ENCODE data around the gene CEP72.

Gene CEP72

GRCh38 chr5:608429-609370, 3.4 kb upstream of the CEP72 start:
- DNase-seq, result no peak
- in situ Hi-C loops (cut with HindIII; ENCODE audit: low pct_ligation_motif_present, low pct_unique_long_range_greater_than_20kb, low sequenced_read_pairs), result no loop called here

DNA sequence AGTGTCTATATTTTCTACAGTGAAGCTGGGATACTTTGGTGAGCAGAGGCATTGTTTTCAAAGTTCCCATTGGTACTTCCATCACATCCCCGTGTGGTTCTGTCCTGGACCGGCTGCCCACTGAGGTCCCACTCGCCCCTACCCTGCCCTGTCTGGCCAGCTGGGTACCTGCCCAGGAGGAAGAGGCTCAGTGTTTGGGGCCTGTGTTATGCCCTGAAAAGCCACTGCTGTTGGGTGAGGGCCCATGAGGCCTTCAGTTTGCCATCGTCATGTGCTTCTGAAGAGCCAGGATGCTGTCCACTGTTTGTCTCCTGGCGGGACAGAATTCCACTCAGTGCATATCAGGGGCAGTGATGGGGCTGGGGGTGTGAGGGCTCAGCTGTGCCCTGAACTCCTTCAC, 2.6 kb upstream of the CEP72 start:
- no peak for DNase-seq
- in situ Hi-C loops (cut with HindIII; ENCODE audit: low pct_ligation_motif_present, low pct_unique_long_range_greater_than_20kb, low sequenced_read_pairs), result no loop called here

GRCh38 chr5:610011-610743, 2.0 kb upstream of the CEP72 start:
- in situ Hi-C loops (cut with HindIII; ENCODE audit: low pct_ligation_motif_present, low pct_unique_long_range_greater_than_20kb, low sequenced_read_pairs), result no loop called here

GRCh38 chr5:610744-611730, 1.1 kb upstream of the CEP72 start:
- in situ Hi-C loops (cut with HindIII; ENCODE audit: low pct_ligation_motif_present, low pct_unique_long_range_greater_than_20kb, low sequenced_read_pairs), result no loop called here

More at GRCh38 chr5:610011-610743, 2.0 kb upstream of the CEP72 start:
- no peak for DNase-seq

GRCh38 chr5:612498-613424, 621 bp downstream of the CEP72 start:
- in situ Hi-C loops (cut with HindIII; ENCODE audit: low pct_ligation_motif_present, low pct_unique_long_range_greater_than_20kb, low sequenced_read_pairs), result no loop called here
- peak; percentile 5 for DNase-seq

More at GRCh38 chr5:610744-611730, 1.1 kb upstream of the CEP72 start:
- DNase-seq, result no peak

GRCh38 chr5:616484-617039, 4.4 kb downstream of the CEP72 start:
- DNase-seq, result no peak
- in situ Hi-C loops (cut with HindIII; ENCODE audit: low pct_ligation_motif_present, low pct_unique_long_range_greater_than_20kb, low sequenced_read_pairs), result no loop called here

GRCh38 chr5:617896-618295, 5.8 kb downstream of the CEP72 start:
- in situ Hi-C loops (cut with HindIII; ENCODE audit: low pct_ligation_motif_present, low pct_unique_long_range_greater_than_20kb, low sequenced_read_pairs), result no loop called here
- DNase-seq, result no peak

DNA sequence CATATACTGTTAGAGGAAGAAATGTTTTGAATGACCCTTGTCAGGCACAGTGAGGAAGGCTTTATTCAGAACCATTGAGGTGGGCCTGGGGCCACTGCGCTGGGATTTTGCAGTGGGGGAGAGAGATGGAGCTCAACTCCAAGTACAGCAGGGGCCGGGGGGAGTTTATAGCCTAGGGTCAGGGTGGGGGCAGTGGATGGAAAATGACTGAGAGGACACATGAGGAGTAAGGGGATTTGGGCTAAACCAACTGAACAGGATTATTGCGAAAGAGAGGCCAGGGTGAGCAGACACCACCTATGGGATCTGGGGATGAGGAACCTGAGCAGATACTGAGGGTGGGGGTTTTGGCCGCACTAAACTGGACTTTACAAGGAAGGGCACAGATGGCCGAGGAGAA, 6.3 kb downstream of the CEP72 start:
- no peak for DNase-seq
- in situ Hi-C loops (cut with HindIII; ENCODE audit: low pct_ligation_motif_present, low pct_unique_long_range_greater_than_20kb, low sequenced_read_pairs), result no loop called here

- no peak for DNase-seq
- in situ Hi-C loops (cut with HindIII; ENCODE audit: low pct_ligation_motif_present, low pct_unique_long_range_greater_than_20kb, low sequenced_read_pairs), result no loop called here
These were observed 7.3 kb downstream of the CEP72 start for GRCh38 chr5:619444-619843.

- in situ Hi-C loops (cut with HindIII; ENCODE audit: low pct_ligation_motif_present, low pct_unique_long_range_greater_than_20kb, low sequenced_read_pairs), result no loop called here
- no peak for DNase-seq
These were observed 8.0 kb downstream of the CEP72 start for GRCh38 chr5:620152-620551.

DNA sequence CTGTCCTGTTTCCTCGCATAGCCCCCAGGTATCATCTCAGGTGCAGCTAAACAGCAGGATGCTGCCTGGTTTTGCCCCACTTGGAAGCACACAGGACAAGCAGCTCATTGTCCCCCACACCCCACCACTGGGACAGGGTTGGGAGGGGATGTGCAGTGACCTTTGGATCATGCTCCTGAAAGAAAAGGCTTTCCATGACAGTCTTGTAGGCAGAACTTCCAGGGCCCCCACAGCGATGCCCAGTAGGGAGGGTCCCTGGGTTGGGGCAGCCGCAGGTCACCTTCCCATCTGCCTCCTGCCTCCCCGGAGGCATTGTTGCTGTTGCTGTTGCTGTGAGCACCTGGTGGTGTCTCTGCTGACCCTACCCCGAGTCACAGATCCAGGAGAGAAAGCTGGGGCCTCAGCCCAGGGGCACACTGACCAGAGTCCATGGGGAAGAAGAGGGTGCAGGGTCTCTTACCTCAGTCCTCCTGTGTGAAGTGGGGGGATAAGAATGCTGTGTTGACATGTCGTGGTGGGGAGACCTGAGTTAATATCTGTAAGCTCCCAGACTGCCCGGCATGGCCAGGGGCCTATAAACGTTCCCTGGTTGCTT, 8.5 kb downstream of the CEP72 start:
- in situ Hi-C loops (cut with HindIII; ENCODE audit: low pct_ligation_motif_present, low pct_unique_long_range_greater_than_20kb, low sequenced_read_pairs), result no loop called here
- no peak for DNase-seq

- no peak for DNase-seq
- in situ Hi-C loops (cut with HindIII; ENCODE audit: low pct_ligation_motif_present, low pct_unique_long_range_greater_than_20kb, low sequenced_read_pairs), result no loop called here
These were observed 9.2 kb downstream of the CEP72 start for GRCh38 chr5:621341-621761.

- in situ Hi-C loops (cut with HindIII; ENCODE audit: low pct_ligation_motif_present, low pct_unique_long_range_greater_than_20kb, low sequenced_read_pairs), result no loop called here
- no peak for DNase-seq
These were observed 10.2 kb downstream of the CEP72 start for GRCh38 chr5:622359-622758.

GRCh38 chr5:622946-623522, 10.9 kb downstream of the CEP72 start:
- in situ Hi-C loops (cut with HindIII; ENCODE audit: low pct_ligation_motif_present, low pct_unique_long_range_greater_than_20kb, low sequenced_read_pairs), result no loop called here
- no peak for DNase-seq

DNA sequence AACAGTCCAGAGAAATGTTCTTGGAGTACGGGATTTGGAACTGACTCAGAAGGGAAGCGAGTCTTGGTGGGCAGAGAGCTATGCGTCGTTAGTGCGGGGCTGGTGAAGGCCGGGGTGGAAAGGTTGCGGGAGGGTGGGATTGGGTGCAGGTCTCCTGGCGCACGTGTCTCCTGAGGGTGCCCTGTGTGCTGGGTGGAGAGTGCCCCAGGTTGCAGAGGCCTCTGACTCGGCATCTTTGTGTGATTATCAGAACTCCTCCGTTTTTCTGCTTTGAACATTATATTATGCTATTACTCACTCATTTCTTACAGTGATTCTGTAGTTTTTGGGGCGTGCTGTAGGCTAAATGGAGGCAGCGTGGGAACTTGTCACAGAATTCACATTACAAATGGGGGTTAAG, 11.4 kb downstream of the CEP72 start:
- in situ Hi-C loops (cut with HindIII; ENCODE audit: low pct_ligation_motif_present, low pct_unique_long_range_greater_than_20kb, low sequenced_read_pairs), result no loop called here
- no peak for DNase-seq

DNA sequence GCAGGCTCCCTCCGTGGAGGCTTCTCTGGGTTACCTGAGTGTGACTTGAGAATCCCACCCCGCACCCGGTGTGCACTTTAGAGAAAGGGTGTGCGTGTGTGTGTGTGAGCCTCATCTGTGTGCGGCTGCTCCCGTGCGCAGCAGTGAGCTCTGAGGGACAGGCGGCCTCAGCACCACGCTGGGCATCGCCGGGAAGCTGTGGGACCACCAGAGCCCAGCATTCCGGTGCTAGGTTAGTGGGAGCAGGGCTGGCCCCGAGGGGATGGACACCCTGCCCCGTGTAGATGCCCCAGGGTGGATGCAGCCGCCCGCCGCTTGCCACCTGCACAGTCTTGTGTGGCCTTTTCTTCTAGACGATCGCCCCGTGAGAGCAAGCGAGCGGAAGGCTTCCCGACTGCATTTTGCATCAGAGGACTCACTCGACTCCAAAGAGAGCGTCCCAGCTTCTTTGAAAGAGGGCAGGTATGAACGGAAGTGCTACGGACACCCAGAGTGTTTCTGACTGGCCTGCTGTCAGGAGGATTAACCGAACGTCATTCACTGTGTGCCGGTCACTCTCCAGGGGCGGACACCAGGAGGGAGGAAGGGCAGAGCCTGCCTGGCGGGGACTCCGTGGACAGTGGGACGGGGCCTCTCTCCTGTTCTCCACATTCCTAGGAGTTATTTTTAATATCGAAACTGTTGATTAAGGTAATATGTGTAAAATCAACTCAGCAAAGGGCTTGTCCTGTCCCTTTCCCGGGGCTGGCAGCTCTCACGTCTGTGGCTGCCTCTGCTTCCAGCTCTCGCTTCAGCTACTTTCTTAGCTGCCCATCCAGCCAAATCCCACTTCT, 12.2 kb downstream of the CEP72 start:
- in situ Hi-C loops (cut with HindIII; ENCODE audit: low pct_ligation_motif_present, low pct_unique_long_range_greater_than_20kb, low sequenced_read_pairs), result no loop called here
- DNase-seq, result no peak
